ENCODE data around the gene ADD1. TPM values are rescaled to one million over a fixed set of nuclear protein-coding genes. Genes with fewer than 3 reads are reported as not detected.
A peak's percentile ranks its signal among the peaks of the same experiment; 100 is the strongest.

ADD1 gene
- total RNA-seq (2014; rRNA removed; shearing (Covaris generic)), result 98.4 and 138 TPM in 2 replicates

- Histone ChIP-seq H3K4me1 (replicated peaks) (peaks cover 6% of the 10 kb centered on the region), H3K36me3 (peaks cover 6% of the 10 kb centered on the region; the same call in 1 of the 2 replicates), H3K4me3 (peak within 1 kb of the TSS; percentile 81), H3K9me3 (replicated peaks) (no peaks in the 10 kb centered on the region), H3K27ac (peak within 1 kb of the TSS; percentile 63), H3K27me3 (replicated peaks) (no peaks in the 10 kb centered on the region)
- peak; percentile 75 to 91 for DNase-seq (ENCODE audit: low read depth in 1 of 2, low spot score in 2 of 2)
Measured at GRCh38 chr4:2843263-2843940, at the start of gene ADD1. ADD1 (plus strand) TSS chr4:2843844; CDS start chr4:2875916, 32,072 bp downstream.

- H3K4me3 ChIP-seq, result no peak overlapping the region
- H3K36me3 ChIP-seq, result no peaks in the 10 kb centered on the region
- peak in 1 of 2 experiments; percentile 40 for DNase-seq (ENCODE audit: low read depth in 1 of 2, low spot score in 2 of 2)
- H3K27ac ChIP-seq, result no peak overlapping the region
- no peaks in the 10 kb centered on the region for H3K27me3 ChIP-seq (replicated peaks)
- no peaks in the 10 kb centered on the region for H3K9me3 ChIP-seq (replicated peaks)
- H3K4me1 ChIP-seq (replicated peaks), result peaks cover 21% of the 10 kb centered on the region
Measured at GRCh38 chr4:2794486-2795299, 49.0 kb upstream of the ADD1 start.

- no peak overlapping the region for H3K27ac ChIP-seq
- H3K9me3 ChIP-seq (replicated peaks), result no peaks in the 10 kb centered on the region
- no peaks in the 10 kb centered on the region for H3K27me3 ChIP-seq (replicated peaks)
- no peaks in the 10 kb centered on the region for H3K36me3 ChIP-seq
- peaks cover 22% of the 10 kb centered on the region for H3K4me1 ChIP-seq (replicated peaks)
- no peak for DNase-seq (ENCODE audit: low read depth in 1 of 2, low spot score in 2 of 2)
- no peak overlapping the region for H3K4me3 ChIP-seq
Measured at GRCh38 chr4:2795300-2795892, 48.2 kb upstream of the ADD1 start.

- no peak for DNase-seq (ENCODE audit: low read depth in 1 of 2, low spot score in 2 of 2)
- no peak overlapping the region for H3K4me3 ChIP-seq
- H3K27me3 ChIP-seq (replicated peaks), result no peaks in the 10 kb centered on the region
- no peaks in the 10 kb centered on the region for H3K36me3 ChIP-seq
- no peaks in the 10 kb centered on the region for H3K9me3 ChIP-seq (replicated peaks)
- H3K4me1 ChIP-seq (replicated peaks), result peaks cover 29% of the 10 kb centered on the region
- no peak overlapping the region for H3K27ac ChIP-seq
Measured at GRCh38 chr4:2795893-2796848, 47.5 kb upstream of the ADD1 start.

GRCh38 chr4:2796849-2797544 is 46.6 kb upstream of the ADD1 start:
- H3K27ac ChIP-seq, result no peak overlapping the region
- no peak overlapping the region for H3K4me3 ChIP-seq
- DNase-seq (ENCODE audit: low read depth in 1 of 2, low spot score in 2 of 2), result no peak
- no peaks in the 10 kb centered on the region for H3K9me3 ChIP-seq (replicated peaks)
- H3K36me3 ChIP-seq, result no peaks in the 10 kb centered on the region
- peaks cover 38% of the 10 kb centered on the region for H3K4me1 ChIP-seq (replicated peaks)
- no peaks in the 10 kb centered on the region for H3K27me3 ChIP-seq (replicated peaks)

GRCh38 chr4:2797545-2798305 is 45.9 kb upstream of the ADD1 start:
- H3K36me3 ChIP-seq, result no peaks in the 10 kb centered on the region
- H3K4me1 ChIP-seq (replicated peaks), result peaks cover 38% of the 10 kb centered on the region
- H3K4me3 ChIP-seq, result no peak overlapping the region
- H3K27me3 ChIP-seq (replicated peaks), result no peaks in the 10 kb centered on the region
- DNase-seq (ENCODE audit: low read depth in 1 of 2, low spot score in 2 of 2), result no peak
- no peaks in the 10 kb centered on the region for H3K9me3 ChIP-seq (replicated peaks)
- no peak overlapping the region for H3K27ac ChIP-seq

- no peak for DNase-seq (ENCODE audit: low read depth in 1 of 2, low spot score in 2 of 2)
- H3K27ac ChIP-seq, result no peak overlapping the region
- peaks cover 38% of the 10 kb centered on the region for H3K4me1 ChIP-seq (replicated peaks)
Measured at GRCh38 chr4:2798399-2799223, 45.0 kb upstream of the ADD1 start.

GRCh38 chr4:2799224-2799911 is 44.3 kb upstream of the ADD1 start:
- peaks cover 30% of the 10 kb centered on the region for H3K4me1 ChIP-seq (replicated peaks)
- H3K27ac ChIP-seq, result no peak overlapping the region
- H3K9me3 ChIP-seq (replicated peaks), result no peaks in the 10 kb centered on the region
- H3K4me3 ChIP-seq, result no peak overlapping the region
- no peaks in the 10 kb centered on the region for H3K27me3 ChIP-seq (replicated peaks)
- no peak for DNase-seq (ENCODE audit: low read depth in 1 of 2, low spot score in 2 of 2)
- H3K36me3 ChIP-seq, result no peaks in the 10 kb centered on the region

More at GRCh38 chr4:2798399-2799223, 45.0 kb upstream of the ADD1 start:
- H3K4me3 ChIP-seq, result no peak overlapping the region
- H3K27me3 ChIP-seq (replicated peaks), result no peaks in the 10 kb centered on the region
- no peaks in the 10 kb centered on the region for H3K36me3 ChIP-seq
- no peaks in the 10 kb centered on the region for H3K9me3 ChIP-seq (replicated peaks)

- Histone ChIP-seq H3K4me3 (no peak overlapping the region), H3K9me3 (replicated peaks) (no peaks in the 10 kb centered on the region), H3K4me1 (replicated peaks) (peaks cover 22% of the 10 kb centered on the region), H3K27ac (no peak overlapping the region), H3K36me3 (no peaks in the 10 kb centered on the region), H3K27me3 (replicated peaks) (no peaks in the 10 kb centered on the region)
- no peak for DNase-seq (ENCODE audit: low read depth in 1 of 2, low spot score in 2 of 2)
Measured at GRCh38 chr4:2799971-2800690, 43.5 kb upstream of the ADD1 start.

GRCh38 chr4:2800691-2801596 is 42.7 kb upstream of the ADD1 start:
- peak in 1 of 2 experiments; percentile 20 for DNase-seq (ENCODE audit: low read depth in 1 of 2, low spot score in 2 of 2)
- peak overlapping the region; percentile 46 for H3K27ac ChIP-seq
- no peaks in the 10 kb centered on the region for H3K36me3 ChIP-seq
- H3K4me3 ChIP-seq, result no peak overlapping the region
- peaks cover 22% of the 10 kb centered on the region for H3K4me1 ChIP-seq (replicated peaks)
- no peaks in the 10 kb centered on the region for H3K27me3 ChIP-seq (replicated peaks)
- H3K9me3 ChIP-seq (replicated peaks), result no peaks in the 10 kb centered on the region
